CD8-positive, alpha-beta memory T cell (primary cell): Measurements from ENCODE around the gene CACNG5. TPM values are rescaled to one million over a fixed set of nuclear protein-coding genes. Genes with fewer than 3 reads are reported as not detected.

Source experiments
- CTCF ChIA-PET: fragments of 350-600 bp; sonication (Branson Sonifier 250); formaldehyde crosslinking; loops from one replicate; lab custom pipeline; 2021; ENCODE audit warnings: antibody characterized with exemption; lab: Charles Lee
- POLR2A ChIA-PET: fragments of 350-600 bp; sonication (Branson Sonifier 250); formaldehyde crosslinking; loops from one replicate; lab custom pipeline; 2021; ENCODE audit warnings: antibody characterized with exemption; lab: Charles Lee
- DNase-seq, 5 donors: peaks; one replicate each; pipeline versions ENCODE4 v3.0.0 to v3.0.0-alpha.2; 2020 to 2022; ENCODE audit warnings: mixed read lengths in 1 of 5
- H3K27ac ChIP-seq: one replicate; pipeline ENCODE4 v1.7.0; 2013; ENCODE audit warnings: low read depth, mild to moderate bottlenecking, low read length, moderate library complexity
- H3K27me3 ChIP-seq: 2 replicates; pipeline ENCODE4 v1.7.0; 2013; ENCODE audit warnings: low read length, mild to moderate bottlenecking; ENCODE audit not compliant: insufficient read depth, poor library complexity, severe bottlenecking
- H3K36me3 ChIP-seq: 2 replicates; pipeline ENCODE4 v1.7.0; 2013; ENCODE audit warnings: mild to moderate bottlenecking, low read length, moderate library complexity; ENCODE audit not compliant: insufficient read depth
- H3K4me1 ChIP-seq: 2 replicates; pipeline ENCODE4 v1.7.0; 2013; ENCODE audit warnings: mild to moderate bottlenecking, low read length, moderate library complexity; ENCODE audit not compliant: insufficient read depth
- H3K4me3 ChIP-seq: 2 replicates; pipeline ENCODE4 v1.7.0; 2013; ENCODE audit warnings: mild to moderate bottlenecking, low read length
- H3K9me3 ChIP-seq: 2 replicates; pipeline ENCODE4 v1.7.0; 2013; ENCODE audit warnings: mild to moderate bottlenecking, low read length
- H3K27ac Mint-ChIP-seq, 8 donors: one replicate each; pipeline ENCODE4 v1.8.0; 2020 to 2021; ENCODE audit warnings: mixed read lengths in 8 of 8, mild to moderate bottlenecking in 6 of 8, inconsistent platforms in 3 of 8, moderate library complexity in 3 of 8
- H3K27me3 Mint-ChIP-seq, 2 donors: one replicate each; pipeline ENCODE4 v1.8.0; 2020 to 2021; ENCODE audit warnings: mixed read lengths in 2 of 2, mild to moderate bottlenecking in 1 of 2, moderate library complexity in 1 of 2
- H3K36me3 Mint-ChIP-seq, 3 donors: one replicate each; pipeline ENCODE4 v1.8.0; 2020 to 2021; ENCODE audit warnings: mixed read lengths in 3 of 3, inconsistent platforms in 1 of 3, mild to moderate bottlenecking in 1 of 3
- H3K4me1 Mint-ChIP-seq, 3 donors: one replicate each; pipeline ENCODE4 v1.8.0; 2020 to 2021; ENCODE audit warnings: mixed read lengths in 3 of 3, inconsistent platforms in 1 of 3, mild to moderate bottlenecking in 1 of 3
- H3K4me3 Mint-ChIP-seq, 7 donors: one replicate each; pipeline ENCODE4 v1.8.0; 2020 to 2021; ENCODE audit warnings: mixed read lengths in 7 of 7, mild to moderate bottlenecking in 6 of 7, moderate library complexity in 4 of 7, inconsistent platforms in 2 of 7
- H3K9me3 Mint-ChIP-seq, 5 donors: one replicate each; pipeline ENCODE4 v1.8.0; 2020 to 2022; ENCODE audit warnings: mixed read lengths in 5 of 5, mild to moderate bottlenecking in 3 of 5, moderate library complexity in 2 of 5, inconsistent platforms in 1 of 5
- polyA plus RNA-seq: library from polyadenylated mRNA; unstranded; fragments of 300-500 nt; fragmentation: Illumina TruSeq; gene quantifications from one replicate; pipeline ENCODE4 v1.2.3, GENCODE V29; 2021
- total RNA-seq, 2 experiments: library from RNA; stranded (reverse); gene quantifications; one replicate each; pipeline ENCODE4 v1.2.3, GENCODE V29; 2021

CACNG5 gene
- total and polyA plus RNA-seq, 3 experiments from 2014 or later, result not detected

DNA sequence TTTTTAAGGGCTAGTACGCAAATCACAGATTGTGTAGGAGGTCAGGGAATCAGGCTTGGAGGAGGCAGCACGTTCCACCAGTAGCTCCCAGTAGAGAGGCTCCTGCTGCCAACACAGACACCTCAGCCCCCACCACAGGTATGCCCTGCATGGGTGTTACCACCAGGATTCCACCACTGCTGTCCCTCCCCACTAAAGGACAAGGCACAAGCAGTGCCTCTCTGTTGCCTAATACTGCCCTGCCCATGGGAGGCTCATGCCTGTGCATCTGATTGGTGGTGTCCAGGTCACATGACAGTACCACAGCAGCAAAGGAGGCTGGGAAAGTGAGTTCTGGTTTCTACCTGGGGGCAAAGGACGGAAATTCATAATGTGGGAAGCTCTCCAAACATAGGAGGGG, 96.0 kb downstream of the CACNG5 start:
- Mint-ChIP-seq H3K9me3 (no peaks in the 10 kb centered on the region), H3K4me3 (no peak overlapping the region), H3K36me3 (no peaks in the 10 kb centered on the region), H3K4me1 (no peaks in the 10 kb centered on the region), H3K27ac (no peak overlapping the region), H3K27me3 (peaks cover 15 to 51% of the 10 kb centered on the region in 2 donors)
- no peaks in the 10 kb centered on the region for H3K9me3 ChIP-seq
- CTCF ChIA-PET, result no interaction called here
- DNase-seq, result no peak
- no peaks in the 10 kb centered on the region for H3K36me3 ChIP-seq
- no peak overlapping the region for H3K4me3 ChIP-seq
- H3K27ac ChIP-seq, result no peak overlapping the region
- H3K27me3 ChIP-seq, result no peaks in the 10 kb centered on the region
- POLR2A ChIA-PET, result no interaction called here
- H3K4me1 ChIP-seq, result no peaks in the 10 kb centered on the region

DNA sequence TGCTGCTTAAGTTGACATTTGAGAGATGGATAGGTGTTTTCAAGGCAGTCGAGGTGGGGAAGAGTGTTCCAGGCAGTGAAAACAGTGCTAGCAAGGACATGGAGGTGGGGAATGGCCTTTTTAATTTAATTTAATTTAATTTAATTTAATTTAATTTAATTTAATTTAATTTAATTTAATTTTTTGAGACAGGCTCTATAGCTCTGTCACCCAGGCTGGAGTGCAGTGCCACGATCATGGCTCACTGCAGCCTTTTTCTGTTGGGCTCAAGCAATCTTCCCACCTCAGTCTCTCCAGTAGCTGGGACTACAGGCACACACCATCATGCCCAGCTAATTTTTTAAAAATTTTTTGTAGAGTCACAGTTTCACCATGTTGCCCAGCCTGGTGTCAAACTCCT, 97.4 kb downstream of the CACNG5 start:
- H3K9me3 ChIP-seq, result no peaks in the 10 kb centered on the region
- H3K27ac ChIP-seq, result no peak overlapping the region
- Mint-ChIP-seq H3K27me3 (peaks cover 14 to 38% of the 10 kb centered on the region in 2 donors), H3K36me3 (no peaks in the 10 kb centered on the region), H3K4me3 (no peak overlapping the region), H3K9me3 (no peaks in the 10 kb centered on the region), H3K27ac (no peak overlapping the region), H3K4me1 (no peaks in the 10 kb centered on the region)
- DNase-seq, result no peak
- ChIA-PET CTCF (no interaction called here), POLR2A (no interaction called here)
- H3K4me3 ChIP-seq, result no peak overlapping the region
- H3K4me1 ChIP-seq, result no peaks in the 10 kb centered on the region
- no peaks in the 10 kb centered on the region for H3K27me3 ChIP-seq
- H3K36me3 ChIP-seq, result no peaks in the 10 kb centered on the region

DNA sequence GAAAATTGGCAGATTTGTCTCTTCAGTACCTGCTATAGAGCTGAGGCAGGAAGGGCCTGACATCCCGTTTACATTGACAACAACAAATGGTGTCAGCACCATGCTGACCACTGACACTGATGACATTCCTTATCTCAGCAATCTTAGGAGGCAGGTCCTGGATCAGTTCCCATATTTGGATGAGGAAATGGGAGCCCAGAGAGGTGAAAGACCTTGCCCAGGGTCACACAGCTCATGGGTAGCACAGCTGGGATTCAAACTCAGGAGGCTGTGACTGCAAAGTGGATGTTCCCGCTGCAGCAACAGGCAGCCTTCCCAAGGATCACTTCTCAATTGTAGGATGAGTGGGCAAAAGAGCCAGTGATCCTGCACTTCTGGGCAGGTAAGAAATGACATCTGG, 99.1 kb downstream of the CACNG5 start:
- peaks cover 14 to 41% of the 10 kb centered on the region in 2 donors for H3K27me3 Mint-ChIP-seq
- H3K27ac ChIP-seq, result no peak overlapping the region
- H3K36me3 ChIP-seq, result no peaks in the 10 kb centered on the region
- no peaks in the 10 kb centered on the region for H3K4me1 ChIP-seq
- H3K27ac Mint-ChIP-seq, result no peak overlapping the region
- no peaks in the 10 kb centered on the region for H3K9me3 ChIP-seq
- H3K9me3 Mint-ChIP-seq, result peaks cover 0 to 10% (median 4%) of the 10 kb centered on the region in 5 donors
- H3K4me3 Mint-ChIP-seq, result no peak overlapping the region
- no peaks in the 10 kb centered on the region for H3K4me1 Mint-ChIP-seq
- DNase-seq, result no peak
- ChIA-PET POLR2A (no interaction called here), CTCF (no interaction called here)
- no peak overlapping the region for H3K4me3 ChIP-seq
- no peaks in the 10 kb centered on the region for H3K36me3 Mint-ChIP-seq
- H3K27me3 ChIP-seq, result peaks cover 3% of the 10 kb centered on the region

Other genes starting within 250 kb of the CACNG5 start
- gene CACNG4, start 129.6 kb downstream of the CACNG5 start, total RNA-seq, result not detected
- gene CACNG4, start 129.6 kb downstream of the CACNG5 start, polyA plus RNA-seq, result not detected
- gene CACNG1, start 209.4 kb downstream of the CACNG5 start, total RNA-seq, result not detected
- gene CACNG1, start 209.4 kb downstream of the CACNG5 start, polyA plus RNA-seq, result not detected